DMS53 treated with DMSO at 0.1 percent for 48 hours (cell line): ENCODE results near the gene SSUH2.

Experiments
- DNase-seq: peaks from one replicate; lab custom pipeline; 2025; ENCODE audit not compliant: unreplicated experiment; lab: John Stamatoyannopoulos, UW

Gene SSUH2

DNA sequence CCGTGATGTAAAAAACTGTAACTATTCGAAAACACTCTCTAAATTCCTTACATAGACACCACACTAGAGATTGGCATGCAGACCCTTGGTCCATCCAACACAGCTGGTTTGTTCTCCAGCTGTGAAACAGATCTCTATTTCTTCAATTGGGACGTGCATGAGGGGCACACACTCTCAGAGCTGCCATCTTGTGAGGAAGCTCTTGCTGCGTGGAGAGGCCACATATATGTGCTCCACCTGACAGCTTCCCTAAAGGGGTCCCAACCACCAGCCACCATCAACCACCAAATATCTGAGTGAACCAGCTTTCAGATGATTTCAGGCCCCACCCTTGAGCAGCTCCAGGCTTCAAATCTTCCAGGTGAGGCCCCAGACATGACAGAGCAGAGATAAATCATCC is 25.6 kb downstream of the SSUH2 start:
- DNase-seq: no peak

DNA sequence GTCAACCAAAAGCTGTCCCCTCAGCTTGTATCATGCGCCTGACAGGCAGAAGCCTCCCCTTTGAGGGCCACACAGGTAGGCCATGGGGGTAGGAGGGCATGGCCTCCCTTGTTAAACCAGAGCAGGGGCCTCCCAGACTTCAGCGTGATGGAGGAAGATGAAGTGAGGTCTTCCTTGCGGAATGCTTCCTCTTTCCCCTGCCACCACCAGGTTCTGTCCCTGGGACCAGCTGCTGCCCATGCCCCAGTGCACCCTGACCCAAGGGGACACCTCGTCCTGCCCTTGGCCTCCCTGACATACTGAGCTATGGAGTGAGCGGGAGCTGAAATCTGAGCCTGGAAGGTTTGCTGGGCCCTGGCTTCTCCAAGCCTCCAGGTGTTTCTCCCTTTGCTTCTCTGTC is 26.7 kb downstream of the SSUH2 start:
- DNase-seq: no peak

GRCh38 chr3:8610951-8611350 is 33.6 kb downstream of the SSUH2 start:
- no peak for DNase-seq

- no peak for DNase-seq
These were observed 35.7 kb downstream of the SSUH2 start for GRCh38 chr3:8608791-8609467.

DNA sequence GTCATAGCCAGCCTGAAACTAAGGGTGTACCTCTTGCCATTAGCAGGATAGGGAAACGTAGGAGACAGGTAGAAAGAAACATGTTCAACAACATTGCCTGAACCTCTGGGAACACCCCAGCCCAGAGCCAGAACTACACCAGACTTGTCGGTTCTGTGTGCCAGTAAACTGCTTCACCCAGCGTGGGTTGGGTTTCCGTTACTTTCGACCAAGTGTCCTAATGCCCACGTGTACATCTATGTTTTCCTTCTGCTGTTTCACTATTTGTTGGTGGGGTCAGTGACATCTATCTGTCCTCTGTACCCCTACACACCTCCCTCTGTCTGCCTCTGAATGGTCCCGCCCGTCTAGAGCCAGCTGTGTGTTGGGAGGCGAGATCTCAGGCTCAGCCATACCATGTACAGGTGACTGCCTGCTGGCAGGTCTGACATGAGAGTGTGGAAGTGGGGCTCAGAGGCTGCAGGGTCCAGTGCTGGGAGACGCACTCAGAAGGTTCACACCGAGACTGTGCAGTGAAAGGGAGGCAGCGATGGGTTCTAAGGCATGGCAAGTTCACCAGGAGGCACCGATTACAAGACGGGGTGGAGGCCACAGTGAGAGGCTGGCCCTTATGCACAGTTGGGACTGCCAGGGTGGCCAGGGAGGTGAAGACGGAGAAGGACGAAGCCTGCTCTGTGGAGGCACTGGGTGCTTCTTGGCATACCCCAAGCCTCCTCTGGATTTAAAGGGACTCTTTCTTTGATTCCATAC is 36.4 kb downstream of the SSUH2 start:
- no peak for DNase-seq

GRCh38 chr3:8607234-8608040 is 37.2 kb downstream of the SSUH2 start:
- no peak for DNase-seq

GRCh38 chr3:8606701-8607231 is 37.8 kb downstream of the SSUH2 start:
- DNase-seq: no peak

DNA sequence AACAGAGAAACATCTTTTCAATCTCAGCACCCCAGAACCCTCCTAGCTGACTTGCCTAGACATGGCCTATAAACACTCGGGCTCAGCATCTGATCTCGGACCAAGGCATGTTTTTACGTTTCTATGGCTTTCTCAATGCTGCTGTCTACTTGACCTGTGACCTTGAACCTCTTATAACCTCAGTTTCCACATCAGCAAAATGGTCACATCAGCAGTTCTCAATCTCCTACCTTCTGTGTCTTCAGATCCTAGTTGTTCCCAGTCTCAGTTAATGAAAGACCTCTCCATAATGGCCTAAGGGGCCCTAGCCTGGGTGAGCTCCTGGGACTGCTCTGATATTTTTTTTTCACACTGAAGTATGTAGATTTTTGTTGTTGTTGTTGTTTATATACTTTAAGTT is 39.6 kb downstream of the SSUH2 start:
- DNase-seq: no peak

- DNase-seq: no peak
These were observed 40.6 kb downstream of the SSUH2 start for GRCh38 chr3:8604006-8604405.

DNA sequence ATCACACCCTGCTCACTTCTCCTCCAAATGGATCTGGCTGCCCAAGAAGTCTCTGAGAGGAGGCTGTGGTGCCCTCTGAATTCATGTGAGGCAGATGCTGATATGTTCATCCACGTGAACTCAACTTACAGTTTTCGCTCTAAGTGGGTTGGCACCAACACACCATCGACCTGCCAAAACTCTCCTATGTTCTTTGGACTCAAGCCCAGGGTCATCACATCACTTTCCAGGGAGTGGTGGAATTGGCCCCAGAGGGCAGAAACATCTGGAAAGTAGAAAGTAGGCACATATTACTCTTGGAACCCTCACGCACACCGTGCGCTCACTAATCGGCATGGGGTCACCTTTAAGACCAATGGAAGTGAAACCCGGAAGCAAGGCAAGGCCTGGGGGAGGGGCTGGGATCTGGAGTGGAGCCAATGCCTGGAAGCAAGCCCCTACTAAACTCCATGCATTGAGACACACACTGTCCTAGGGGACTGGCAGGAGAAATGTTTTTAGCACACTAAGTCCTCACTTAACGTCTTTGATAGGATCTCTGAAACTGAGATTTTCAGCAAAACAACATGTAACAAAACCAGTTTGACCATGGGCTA is 41.4 kb downstream of the SSUH2 start:
- no peak for DNase-seq

DNA sequence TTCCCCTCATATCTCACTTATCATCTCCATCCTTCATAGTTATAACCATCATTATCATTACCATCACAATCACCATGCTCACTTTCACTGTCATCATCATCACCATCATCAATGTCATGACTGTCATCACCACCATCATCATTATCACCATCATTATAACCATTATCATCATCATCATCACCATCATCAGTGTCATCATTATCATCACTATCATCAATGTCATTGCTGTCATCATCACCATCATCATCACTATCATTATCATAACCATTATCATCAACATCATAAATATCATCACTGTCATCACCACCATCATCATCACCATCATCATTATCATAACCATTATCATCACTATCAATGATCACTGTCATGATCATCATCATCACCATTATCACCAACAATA is 44.1 kb downstream of the SSUH2 start:
- DNase-seq: no peak

DNA sequence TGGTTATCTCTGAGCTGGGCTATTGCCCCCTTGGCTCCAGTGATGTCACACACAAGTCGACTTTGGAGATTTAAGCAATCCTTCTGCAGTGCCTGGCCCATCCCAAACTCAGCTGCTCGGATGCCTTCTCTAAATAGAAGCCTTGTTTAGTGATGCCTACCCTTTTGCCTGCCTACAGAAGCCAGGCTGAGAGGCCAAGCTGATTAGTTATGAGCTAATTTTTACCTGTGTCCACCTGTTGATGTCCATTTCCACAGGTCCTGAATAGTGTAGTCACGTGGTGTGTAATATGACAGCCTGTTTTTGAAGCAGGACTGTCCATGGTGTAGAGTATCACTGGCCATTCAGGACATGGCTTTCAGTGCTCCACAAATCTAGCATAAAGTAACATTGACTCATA is 45.5 kb downstream of the SSUH2 start:
- no peak for DNase-seq

DNA sequence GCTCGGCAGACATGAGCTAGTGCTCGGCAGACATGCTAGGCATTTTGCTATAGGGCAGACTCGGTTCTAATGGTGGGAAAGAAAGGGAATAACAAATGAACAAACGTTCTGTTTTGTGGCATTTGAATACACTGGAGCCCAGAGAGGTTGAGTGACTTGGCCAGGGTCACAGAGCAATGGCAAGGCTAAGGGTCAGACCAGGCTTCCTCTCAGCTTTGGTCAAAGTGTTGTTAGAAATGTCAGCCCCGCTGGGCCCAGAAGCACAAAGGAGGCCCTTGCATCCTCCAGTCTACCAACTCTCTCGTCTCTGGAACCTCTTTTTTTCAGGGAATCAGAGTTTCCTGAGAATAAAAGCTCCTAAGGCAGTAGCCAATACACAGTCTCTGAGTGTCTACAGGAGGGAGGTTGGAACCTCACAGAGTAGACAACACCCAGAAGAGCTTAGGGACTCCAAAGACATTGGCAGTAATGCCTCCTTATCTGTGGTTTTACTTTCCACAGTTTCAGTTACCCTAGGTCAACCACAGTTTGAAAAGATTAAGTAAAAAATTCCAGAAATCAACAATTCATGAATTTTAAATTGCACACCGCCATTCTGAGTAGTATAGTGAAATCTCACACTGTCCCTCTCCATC is 47.3 kb downstream of the SSUH2 start:
- DNase-seq: no peak

DNA sequence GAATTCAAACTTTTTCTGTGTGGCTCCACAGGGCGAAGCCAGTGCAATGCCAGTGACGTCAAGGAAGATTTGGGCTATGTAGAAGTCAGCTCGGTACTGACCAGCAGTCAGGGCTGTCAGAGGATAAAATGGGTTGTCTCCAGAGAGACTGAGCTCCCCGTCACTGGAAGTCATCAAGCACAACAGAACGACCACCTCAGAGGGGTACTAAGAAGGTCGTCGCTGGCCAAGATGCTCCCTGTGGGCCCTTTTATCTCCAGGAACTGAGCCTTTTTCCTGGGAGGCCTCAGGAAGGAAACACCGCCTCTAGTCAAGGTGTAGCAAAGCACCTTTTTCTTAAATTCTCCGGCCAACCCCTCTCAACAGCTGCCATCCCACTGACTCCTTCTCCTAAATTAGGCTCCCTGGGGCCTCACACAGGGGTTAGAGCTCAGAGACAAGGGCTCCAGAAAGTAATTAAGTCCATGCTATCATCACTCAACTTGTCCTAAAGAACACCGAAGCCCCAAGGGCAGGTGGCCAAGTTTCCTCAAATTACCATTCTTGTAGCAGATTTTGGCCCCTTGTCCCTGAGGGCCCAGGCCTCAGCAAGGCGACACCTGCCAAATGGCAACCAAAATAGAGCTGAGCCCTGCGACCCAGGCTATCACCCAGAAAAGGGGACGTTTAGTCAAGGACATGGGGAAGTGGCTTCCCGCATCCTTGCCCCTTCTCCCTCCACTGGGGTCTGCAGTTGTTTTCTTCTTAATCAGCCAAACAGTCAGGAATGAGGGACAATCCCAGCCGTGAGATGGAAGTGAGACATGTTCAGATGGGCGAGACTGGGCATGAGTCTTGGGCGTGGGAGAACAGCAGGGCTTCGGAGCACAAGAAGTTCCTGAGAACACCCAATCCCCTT is 48.0 kb downstream of the SSUH2 start:
- DNase-seq: no peak

DNA sequence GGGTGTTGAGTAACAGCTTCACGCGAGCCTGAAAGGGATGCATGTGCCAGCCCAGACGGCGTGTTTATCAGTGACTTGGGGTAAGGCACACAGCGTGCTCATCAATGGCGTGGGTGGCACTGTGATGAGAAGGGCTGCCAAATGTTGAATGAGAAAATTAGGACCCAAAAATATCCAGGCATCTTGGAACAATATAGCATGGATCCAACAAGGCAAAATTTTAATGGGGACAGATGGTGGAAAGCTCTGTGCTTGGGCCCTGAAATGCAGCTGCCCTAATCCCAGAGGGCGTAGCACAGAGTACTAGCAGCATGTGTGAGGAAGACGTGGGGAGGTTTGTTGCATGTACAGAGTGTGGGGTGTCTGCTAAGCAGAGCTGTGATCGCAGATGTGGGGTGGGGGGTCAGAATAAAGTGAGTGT is 48.9 kb downstream of the SSUH2 start:
- no peak for DNase-seq

GRCh38 chr3:8595252-8595651 is 49.3 kb downstream of the SSUH2 start:
- DNase-seq: no peak

DNA sequence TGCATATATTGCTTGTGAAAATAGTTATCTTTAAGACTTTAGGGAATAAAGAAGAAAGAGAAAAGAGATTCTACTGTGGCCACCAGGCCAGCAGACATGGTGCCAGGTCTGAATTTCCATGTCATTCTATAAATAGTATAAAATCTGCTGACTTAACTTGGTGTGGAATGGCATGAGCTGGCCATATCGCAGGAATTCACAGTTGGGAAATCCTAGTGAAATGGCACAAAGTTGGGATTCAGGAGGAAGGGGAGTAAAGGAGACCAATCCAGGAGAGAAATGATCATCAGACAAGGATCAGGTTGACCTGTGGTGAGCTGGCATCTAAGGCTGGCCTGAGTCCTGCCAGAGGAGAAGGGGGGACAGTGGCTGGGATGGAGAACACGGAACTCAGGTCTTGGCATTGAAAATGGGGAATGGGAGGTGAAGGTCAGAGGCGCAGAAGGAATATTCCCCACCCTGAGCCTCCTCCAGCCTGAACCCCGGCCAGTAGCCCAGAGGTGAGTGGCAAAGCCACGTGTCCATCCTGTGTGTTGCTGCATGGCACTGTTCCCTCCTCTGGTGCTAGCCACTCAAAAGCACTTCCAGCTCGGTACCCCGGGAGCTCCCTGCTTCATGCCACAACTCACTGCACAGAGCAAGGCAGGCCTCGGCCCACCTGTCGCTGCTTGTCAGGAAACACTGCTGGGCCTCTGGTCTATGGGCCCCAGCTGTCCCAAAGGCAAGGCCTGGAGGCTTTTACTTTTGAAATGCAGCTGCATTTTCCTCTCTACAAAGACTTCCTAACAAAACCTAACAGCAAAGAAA is 51.4 kb downstream of the SSUH2 start:
- no peak for DNase-seq

DNA sequence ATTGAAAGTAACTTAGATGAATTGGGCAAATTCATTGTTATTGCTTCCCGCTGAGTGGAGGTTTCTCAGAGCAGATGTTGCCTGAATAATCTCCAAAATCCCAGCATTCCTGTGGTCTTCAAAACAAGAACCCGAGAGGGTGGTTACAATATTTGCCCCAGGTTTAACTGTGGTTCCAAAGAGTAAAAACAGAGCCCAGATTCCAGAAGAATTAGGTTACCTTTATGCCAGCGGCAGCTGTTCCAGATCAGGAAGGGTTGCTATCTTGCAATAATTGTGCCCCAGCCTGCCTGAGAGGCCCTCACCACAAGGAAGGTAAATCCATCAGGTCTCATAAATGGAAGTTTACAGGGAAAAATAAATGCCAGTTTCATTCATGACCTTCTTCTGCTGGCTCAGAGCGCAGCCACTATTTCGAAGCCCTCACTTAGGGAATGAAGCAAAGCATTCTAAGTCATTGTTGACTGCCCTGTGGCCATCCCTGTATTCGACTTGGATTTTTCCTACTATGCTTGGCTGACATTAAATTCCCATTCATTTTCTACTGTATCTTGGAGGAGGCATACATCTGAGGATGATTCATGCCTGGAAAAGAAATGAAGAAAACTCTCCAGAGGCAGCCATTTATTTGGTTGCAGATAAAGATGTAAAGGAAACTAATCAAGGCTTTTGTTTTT is 54.6 kb downstream of the SSUH2 start:
- DNase-seq: no peak
